Measurements from ENCODE around the gene THBS3. TPM values are rescaled to one million over a fixed set of nuclear protein-coding genes. Genes with fewer than 3 reads are reported as not detected.
A peak's percentile ranks its signal among the peaks of the same experiment; 100 is the strongest.

Gene THBS3
- polyA plus RNA-seq, 1 donor (not counting 4 experiments of a cell fraction or from before 2014, with no cell fraction given) = 16.2 TPM

GRCh38 chr1:155172732-155173477, 34.8 kb downstream of the THBS3 start, which contains the start of gene KRTCAP2:
Gene KRTCAP2 (minus strand): TSS chr1:155173304. CDS start chr1:155173224, 80 bp downstream.
- H2AFZ ChIP-seq (ENCODE audit: control insufficient read depth, low read length) = peak within 1 kb of the TSS; percentile 90
- no peaks in the 10 kb centered on the region for H3K9me3 ChIP-seq (ENCODE audit: control insufficient read depth, low read depth, low read length)
- no peaks in the 10 kb centered on the region for H4K20me1 ChIP-seq (ENCODE audit: control insufficient read depth, extremely low read depth, insufficient read depth, low read length)
- FAIRE-seq = peak; percentile 32
- TF ChIP-seq, protein P1, sequence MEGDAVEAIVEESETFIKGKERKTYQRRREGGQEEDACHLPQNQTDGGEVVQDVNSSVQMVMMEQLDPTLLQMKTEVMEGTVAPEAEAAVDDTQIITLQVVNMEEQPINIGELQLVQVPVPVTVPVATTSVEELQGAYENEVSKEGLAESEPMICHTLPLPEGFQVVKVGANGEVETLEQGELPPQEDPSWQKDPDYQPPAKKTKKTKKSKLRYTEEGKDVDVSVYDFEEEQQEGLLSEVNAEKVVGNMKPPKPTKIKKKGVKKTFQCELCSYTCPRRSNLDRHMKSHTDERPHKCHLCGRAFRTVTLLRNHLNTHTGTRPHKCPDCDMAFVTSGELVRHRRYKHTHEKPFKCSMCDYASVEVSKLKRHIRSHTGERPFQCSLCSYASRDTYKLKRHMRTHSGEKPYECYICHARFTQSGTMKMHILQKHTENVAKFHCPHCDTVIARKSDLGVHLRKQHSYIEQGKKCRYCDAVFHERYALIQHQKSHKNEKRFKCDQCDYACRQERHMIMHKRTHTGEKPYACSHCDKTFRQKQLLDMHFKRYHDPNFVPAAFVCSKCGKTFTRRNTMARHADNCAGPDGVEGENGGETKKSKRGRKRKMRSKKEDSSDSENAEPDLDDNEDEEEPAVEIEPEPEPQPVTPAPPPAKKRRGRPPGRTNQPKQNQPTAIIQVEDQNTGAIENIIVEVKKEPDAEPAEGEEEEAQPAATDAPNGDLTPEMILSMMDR (optimal IDR thresholded peaks at IDR 0.05 in 1 of 3, IDR thresholded peaks at IDR 0.05 in 1 of 3, conservative IDR thresholded peaks at IDR 0.05 in 1 of 3; ENCODE audit: extremely low read depth in 1 of 3, insufficient read depth in 2 of 3, low read length in 3 of 3) = peak; percentile 96 to 98 (median 97)
- TF ChIP-seq EZH2 (IDR thresholded peaks at IDR 0.05; ENCODE audit: low read length) = no peak
- H3K9ac ChIP-seq (ENCODE audit: control insufficient read depth, extremely low read depth, insufficient read depth, low read length) = peak within 1 kb of the TSS; percentile 92
- DNase-seq (ENCODE audit: low read depth, low spot score) = peak; percentile 84
- dilution Hi-C loops (cut with MboI; ENCODE audit: extremely low pct_ligation_motif_present, low sequenced_read_pairs) = no loop called here
- H3K9me1 ChIP-seq (ENCODE audit: control insufficient read depth, extremely low read depth, insufficient read depth, low read length) = no peaks in the 10 kb centered on the region
- H3K36me3 ChIP-seq (ENCODE audit: control insufficient read depth in 2 of 2, extremely low read depth in 1 of 2, insufficient read depth in 2 of 2, low read length in 2 of 2) = peaks cover 14 to 17% of the 10 kb centered on the region in 2 experiments
- H3K79me2 ChIP-seq (ENCODE audit: control insufficient read depth, insufficient read depth, low read length) = peaks cover 16% of the 10 kb centered on the region
- peaks cover 23% of the 10 kb centered on the region for H3K4me1 ChIP-seq (ENCODE audit: control insufficient read depth, extremely low read depth, insufficient read depth, low read length)
- H3K4me3 ChIP-seq (ENCODE audit: control insufficient read depth in 2 of 3, extremely low read depth in 1 of 3, insufficient read depth in 2 of 3, low read depth in 1 of 3, low read length in 3 of 3) = peak within 1 kb of the TSS; percentile 69 to 94 (median 90)
- peak within 1 kb of the TSS; percentile 82 for H3K4me2 ChIP-seq (ENCODE audit: control insufficient read depth, extremely low read depth, insufficient read depth, low read depth, low read length)
- H3K27ac ChIP-seq (ENCODE audit: control insufficient read depth, insufficient read depth, low read length) = peak within 1 kb of the TSS; percentile 86
- no peaks in the 10 kb centered on the region for H3K27me3 ChIP-seq (ENCODE audit: control insufficient read depth, extremely low read depth, insufficient read depth, low read length)

- dilution Hi-C loops (cut with MboI; ENCODE audit: extremely low pct_ligation_motif_present, low sequenced_read_pairs) = no loop called here
- peak overlapping the region; percentile 87 for H2AFZ ChIP-seq (ENCODE audit: control insufficient read depth, low read length)
- TF ChIP-seq, protein P1 (optimal IDR thresholded peaks at IDR 0.05 in 1 of 3, IDR thresholded peaks at IDR 0.05 in 1 of 3, conservative IDR thresholded peaks at IDR 0.05 in 1 of 3; ENCODE audit: extremely low read depth in 1 of 3, insufficient read depth in 2 of 3, low read length in 3 of 3) = no peak
- TF ChIP-seq EZH2 (IDR thresholded peaks at IDR 0.05; ENCODE audit: low read length) = no peak
These were observed 35.6 kb downstream of the THBS3 start for GRCh38 chr1:155171836-155172731.

More at GRCh38 chr1:155171836-155172731, 35.6 kb downstream of the THBS3 start:
- peak overlapping the region; percentile 86 for H3K27ac ChIP-seq (ENCODE audit: control insufficient read depth, insufficient read depth, low read length)
- DNase-seq (ENCODE audit: low read depth, low spot score) (no peak), FAIRE-seq (no peak)
- no peaks in the 10 kb centered on the region for H3K9me1 ChIP-seq (ENCODE audit: control insufficient read depth, extremely low read depth, insufficient read depth, low read length)
- peak overlapping the region; percentile 92 for H3K9ac ChIP-seq (ENCODE audit: control insufficient read depth, extremely low read depth, insufficient read depth, low read length)
- peaks cover 10 to 13% of the 10 kb centered on the region in 2 experiments for H3K36me3 ChIP-seq (ENCODE audit: control insufficient read depth in 2 of 2, extremely low read depth in 1 of 2, insufficient read depth in 2 of 2, low read length in 2 of 2)
- no peaks in the 10 kb centered on the region for H3K27me3 ChIP-seq (ENCODE audit: control insufficient read depth, extremely low read depth, insufficient read depth, low read length)
- peaks cover 24% of the 10 kb centered on the region for H3K4me1 ChIP-seq (ENCODE audit: control insufficient read depth, extremely low read depth, insufficient read depth, low read length)
- peaks cover 16% of the 10 kb centered on the region for H3K79me2 ChIP-seq (ENCODE audit: control insufficient read depth, insufficient read depth, low read length)
- H3K9me3 ChIP-seq (ENCODE audit: control insufficient read depth, low read depth, low read length) = no peaks in the 10 kb centered on the region
- H3K4me2 ChIP-seq (ENCODE audit: control insufficient read depth, extremely low read depth, insufficient read depth, low read depth, low read length) = peak overlapping the region; percentile 82
- no peaks in the 10 kb centered on the region for H4K20me1 ChIP-seq (ENCODE audit: control insufficient read depth, extremely low read depth, insufficient read depth, low read length)
- peak overlapping the region; percentile 69 to 94 (median 90) for H3K4me3 ChIP-seq (ENCODE audit: control insufficient read depth in 2 of 3, extremely low read depth in 1 of 3, insufficient read depth in 2 of 3, low read depth in 1 of 3, low read length in 3 of 3)
